Mesendoderm (in vitro differentiated cells): ENCODE data around the gene RHOA.

Source experiments
- DNase-seq: peaks from one replicate; pipeline ENCODE4 v3.0.0; 2013
- H2AK5ac ChIP-seq: 2 replicates; pipeline ENCODE4 v1.6.1; 2013; ENCODE audit warnings: low read length, inconsistent platforms
- H2BK120ac ChIP-seq: 2 replicates; pipeline ENCODE4 v1.6.1; 2013; ENCODE audit warnings: low read depth, mild to moderate bottlenecking, low read length, moderate library complexity, mixed read lengths
- H2BK15ac ChIP-seq: replicated peaks from 2 replicates; pipeline ENCODE4 v1.6.1; 2013; ENCODE audit warnings: low read depth, mild to moderate bottlenecking, moderate library complexity
- H2BK5ac ChIP-seq: 2 replicates; pipeline ENCODE4 v1.6.1; 2013; ENCODE audit warnings: low read length, inconsistent platforms
- H3K18ac ChIP-seq: 2 replicates; pipeline ENCODE4 v1.6.1; 2013; ENCODE audit warnings: mild to moderate bottlenecking, low read length, mixed read lengths
- H3K23ac ChIP-seq: one replicate; pipeline ENCODE4 v1.6.1; 2013; ENCODE audit warnings: low read length
- H3K27ac ChIP-seq: 2 replicates; pipeline ENCODE4 v1.5.1; 2013; ENCODE audit warnings: low read depth, mild to moderate bottlenecking, inconsistent platforms, low read length, moderate library complexity
- H3K27me3 ChIP-seq: 2 replicates; pipeline ENCODE4 v1.6.1; 2013; ENCODE audit warnings: low read length, control low read depth, mild to moderate bottlenecking, inconsistent platforms; ENCODE audit not compliant: insufficient read depth, poor library complexity
- H3K36me3 ChIP-seq: 2 replicates; pipeline ENCODE4 v1.6.1; 2013; ENCODE audit warnings: low read length, inconsistent platforms; ENCODE audit not compliant: control insufficient read depth, insufficient read depth
- H3K4ac ChIP-seq: one replicate; pipeline ENCODE4 v1.6.1; 2013; ENCODE audit warnings: low read depth, mild to moderate bottlenecking, low read length, moderate library complexity
- H3K4me1 ChIP-seq: 2 replicates; pipeline ENCODE4 v1.6.1; 2013; ENCODE audit warnings: low read depth, low read length, inconsistent platforms; ENCODE audit not compliant: control insufficient read depth
- H3K4me2 ChIP-seq: 2 replicates; pipeline ENCODE4 v1.6.1; 2013; ENCODE audit warnings: low read length
- H3K4me3 ChIP-seq: 2 replicates; pipeline ENCODE4 v1.5.1; 2013; ENCODE audit warnings: mild to moderate bottlenecking, low read length
- H3K56ac ChIP-seq: one replicate; pipeline ENCODE4 v1.6.1; 2013; ENCODE audit warnings: low read length
- H3K79me1 ChIP-seq: 2 replicates; pipeline ENCODE4 v1.6.1; 2013; ENCODE audit warnings: low read length, inconsistent platforms
- H3K79me2 ChIP-seq: 2 replicates; pipeline ENCODE4 v1.6.1; 2013; ENCODE audit warnings: mild to moderate bottlenecking, low read length; ENCODE audit not compliant: control insufficient read depth, insufficient read depth
- H3K9ac ChIP-seq: 2 replicates; pipeline ENCODE4 v1.6.1; 2013; ENCODE audit warnings: low read length, inconsistent platforms
- H4K5ac ChIP-seq: one replicate; pipeline ENCODE4 v1.6.1; 2013; ENCODE audit warnings: low read length
- H4K8ac ChIP-seq: one replicate; pipeline ENCODE4 v1.6.1; 2013; ENCODE audit warnings: low read depth, mild to moderate bottlenecking, control low read depth, low read length, moderate library complexity
- WGBS: extraction: QIAGEN DNeasy Blood & Tissue Kit; methylation state at CpG from one replicate; pipeline ENCODE4 v1.1.7; 2013; ENCODE audit warnings: low lambda C conversion rate, missing lambda C conversion rate; ENCODE audit not compliant: insufficient coverage; ENCODE audit errors: extremely low coverage; 5-methylcytosine and 5-hydroxymethylcytosine counted together

RHOA gene

DNA sequence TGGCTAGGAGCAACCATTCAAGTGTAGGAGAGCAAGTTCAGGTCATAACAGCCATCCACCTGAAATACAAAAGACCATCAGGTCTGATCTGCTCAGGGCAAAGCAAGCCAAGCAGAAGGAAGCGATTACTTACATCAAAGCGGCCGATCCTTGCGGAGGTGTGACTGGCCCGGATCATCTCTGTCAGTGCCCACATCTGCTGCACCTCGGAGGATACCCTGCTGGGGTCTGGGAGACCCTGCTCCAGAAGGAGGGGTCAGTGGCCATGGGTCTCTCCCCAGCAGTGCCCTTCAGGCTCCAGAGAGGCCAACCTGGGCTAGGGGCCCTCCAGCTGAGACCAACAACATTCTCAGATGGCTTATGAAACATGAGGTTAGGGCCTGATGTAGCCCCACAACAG is 13.0 kb upstream of the RHOA start:
- Histone ChIP-seq H4K5ac (no peak overlapping the region), H3K27me3 (no peaks in the 10 kb centered on the region), H2BK120ac (no peak overlapping the region), H2BK5ac (no peak overlapping the region), H3K9ac (no peak overlapping the region), H3K23ac (no peak overlapping the region), H2AK5ac (no peak overlapping the region), H3K4me2 (no peak overlapping the region), H3K79me2 (no peaks in the 10 kb centered on the region), H3K4me3 (no peak overlapping the region), H3K4ac (no peak overlapping the region), H3K27ac (no peak overlapping the region), H3K79me1 (peaks cover 6% of the 10 kb centered on the region), H3K18ac (no peak overlapping the region), H2BK15ac (no peak overlapping the region), H3K36me3 (no peaks in the 10 kb centered on the region), H3K4me1 (peaks cover 5% of the 10 kb centered on the region), H3K56ac (no peak overlapping the region), H4K8ac (no peak overlapping the region)
- no peak for DNase-seq
- WGBS, result no CpG with 5 or more reads among the region's 6 CpGs

DNA sequence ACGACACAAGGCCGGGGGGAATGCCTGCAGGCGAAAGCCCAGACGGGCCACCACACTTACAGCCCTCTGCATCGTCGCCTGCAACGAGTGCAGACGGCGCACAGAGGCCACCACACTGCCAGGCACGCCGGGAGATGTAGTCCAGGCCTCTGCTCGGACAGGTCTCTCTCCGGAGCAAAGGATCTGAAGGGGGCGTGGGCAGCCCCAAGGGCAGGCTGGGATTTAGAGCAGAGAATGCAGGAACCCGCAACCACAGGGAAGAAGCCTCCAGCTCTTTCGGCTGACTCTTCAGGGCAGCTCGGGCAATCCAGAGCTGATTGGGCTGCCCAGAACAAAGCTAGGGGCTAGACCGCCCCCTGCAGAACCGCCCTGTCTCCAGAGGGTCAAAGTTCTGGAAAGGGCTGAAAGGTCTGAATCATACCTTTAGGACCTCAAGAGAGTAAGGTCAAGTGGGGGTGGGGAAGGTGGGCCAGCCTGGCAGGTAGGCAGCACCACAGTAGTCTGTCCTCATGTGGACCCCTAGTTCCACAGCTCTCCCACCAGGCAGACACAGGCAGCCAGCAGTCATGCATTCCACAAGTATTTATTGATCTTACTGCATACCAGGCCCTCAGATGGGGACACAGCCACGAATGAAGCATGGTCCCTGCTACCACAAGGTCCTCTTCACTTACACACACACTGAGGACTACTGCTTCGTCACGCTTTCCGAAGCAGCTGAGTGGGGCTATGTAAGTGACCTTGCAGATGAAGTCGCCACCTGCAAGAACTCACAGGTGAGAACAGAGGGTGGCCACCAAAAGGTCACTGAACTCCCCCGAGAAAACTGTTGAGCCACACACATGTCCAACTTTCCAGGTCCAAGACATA is 10.8 kb upstream of the RHOA start, which contains the start of gene AMT:
Gene AMT (minus strand): TSS at position 95 of the 870 bp plus-strand sequence. CDS start 23 bp downstream, at position 72.
- H3K27me3 ChIP-seq, result no peaks in the 10 kb centered on the region
- H3K27ac ChIP-seq, result peak within 1 kb of the TSS; percentile 18
- no peak within 1 kb of the TSS for H2BK120ac ChIP-seq
- H2BK15ac ChIP-seq, result no peak within 1 kb of the TSS
- no peak within 1 kb of the TSS for H3K23ac ChIP-seq
- H3K4me1 ChIP-seq, result peaks cover 5% of the 10 kb centered on the region
- H3K79me1 ChIP-seq, result peaks cover 6% of the 10 kb centered on the region
- no peak within 1 kb of the TSS for H2BK5ac ChIP-seq
- no peaks in the 10 kb centered on the region for H3K36me3 ChIP-seq
- H3K9ac ChIP-seq, result peak within 1 kb of the TSS; percentile 93
- no CpG with 5 or more reads among the region's 25 CpGs for WGBS
- no peak within 1 kb of the TSS for H4K5ac ChIP-seq
- peak within 1 kb of the TSS; percentile 99 for H3K56ac ChIP-seq
- no peak within 1 kb of the TSS for H3K4ac ChIP-seq
- H4K8ac ChIP-seq, result no peak within 1 kb of the TSS
- peak within 1 kb of the TSS; percentile 59 for H3K4me3 ChIP-seq
- no peaks in the 10 kb centered on the region for H3K79me2 ChIP-seq
- H2AK5ac ChIP-seq, result peak within 1 kb of the TSS; percentile 52
- peak; percentile 98 for DNase-seq
- no peak within 1 kb of the TSS for H3K18ac ChIP-seq
- peak within 1 kb of the TSS; percentile 95 for H3K4me2 ChIP-seq

- Histone ChIP-seq H3K9ac (peak overlapping the region; percentile 93), H3K4ac (no peak overlapping the region), H2AK5ac (peak overlapping the region; percentile 52), H3K27ac (peak overlapping the region; percentile 18), H3K79me1 (peaks cover 6% of the 10 kb centered on the region), H3K18ac (no peak overlapping the region), H3K56ac (peak overlapping the region; percentile 99), H4K5ac (no peak overlapping the region), H3K4me2 (peak overlapping the region; percentile 95), H3K36me3 (no peaks in the 10 kb centered on the region), H3K79me2 (no peaks in the 10 kb centered on the region), H2BK5ac (no peak overlapping the region), H3K4me1 (peaks cover 8% of the 10 kb centered on the region), H3K4me3 (peak overlapping the region; percentile 59), H3K27me3 (no peaks in the 10 kb centered on the region), H4K8ac (no peak overlapping the region), H2BK120ac (no peak overlapping the region), H3K23ac (no peak overlapping the region), H2BK15ac (no peak overlapping the region)
- no CpG with 5 or more reads among the region's 14 CpGs for WGBS
- no peak for DNase-seq
Measured at GRCh38 chr3:49421890-49422378, 10.2 kb upstream of the RHOA start.

DNA sequence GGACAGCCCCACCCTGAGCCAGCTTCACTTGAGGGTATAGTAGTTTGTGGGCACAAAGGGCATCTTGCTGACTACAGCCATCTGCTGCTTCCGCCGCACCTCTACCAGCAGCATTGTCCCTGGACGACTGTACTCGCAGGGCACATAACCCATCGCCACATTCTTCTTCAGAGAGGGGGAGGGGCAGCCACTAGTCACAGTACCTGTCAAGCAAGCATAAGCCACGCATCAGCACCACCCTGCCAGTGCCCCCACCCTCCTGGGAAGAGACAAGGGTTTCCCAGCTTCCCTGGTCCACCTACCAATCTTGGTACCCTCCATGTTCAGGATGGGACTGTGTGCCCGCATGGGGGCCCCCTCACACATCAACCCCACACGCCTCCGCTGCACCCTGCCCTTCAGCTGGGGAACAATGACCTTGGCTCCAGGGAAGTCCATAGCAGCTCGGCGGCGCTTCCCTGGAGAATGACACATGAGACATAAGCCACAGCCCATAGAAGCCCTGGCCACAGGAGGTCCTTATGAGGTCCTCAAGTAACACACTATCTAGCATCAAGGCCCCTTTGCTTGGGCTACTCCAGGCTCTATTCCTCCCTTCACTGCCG is 5.8 kb upstream of the RHOA start:
- H3K18ac ChIP-seq, result no peak overlapping the region
- H3K36me3 ChIP-seq, result peaks cover 2% of the 10 kb centered on the region
- no peak for DNase-seq
- H4K5ac ChIP-seq, result no peak overlapping the region
- no peak overlapping the region for H2BK120ac ChIP-seq
- no CpG with 5 or more reads among the region's 13 CpGs for WGBS
- peaks cover 3% of the 10 kb centered on the region for H3K79me2 ChIP-seq
- H3K4me3 ChIP-seq, result no peak overlapping the region
- H3K9ac ChIP-seq, result no peak overlapping the region
- H3K4me1 ChIP-seq, result peaks cover 15% of the 10 kb centered on the region
- H3K56ac ChIP-seq, result no peak overlapping the region
- no peak overlapping the region for H3K27ac ChIP-seq
- H3K4ac ChIP-seq, result no peak overlapping the region
- no peak overlapping the region for H2AK5ac ChIP-seq
- H3K4me2 ChIP-seq, result no peak overlapping the region
- no peak overlapping the region for H2BK5ac ChIP-seq
- peaks cover 12% of the 10 kb centered on the region for H3K79me1 ChIP-seq
- H3K23ac ChIP-seq, result no peak overlapping the region
- H2BK15ac ChIP-seq, result no peak overlapping the region
- no peaks in the 10 kb centered on the region for H3K27me3 ChIP-seq
- H4K8ac ChIP-seq, result no peak overlapping the region

DNA sequence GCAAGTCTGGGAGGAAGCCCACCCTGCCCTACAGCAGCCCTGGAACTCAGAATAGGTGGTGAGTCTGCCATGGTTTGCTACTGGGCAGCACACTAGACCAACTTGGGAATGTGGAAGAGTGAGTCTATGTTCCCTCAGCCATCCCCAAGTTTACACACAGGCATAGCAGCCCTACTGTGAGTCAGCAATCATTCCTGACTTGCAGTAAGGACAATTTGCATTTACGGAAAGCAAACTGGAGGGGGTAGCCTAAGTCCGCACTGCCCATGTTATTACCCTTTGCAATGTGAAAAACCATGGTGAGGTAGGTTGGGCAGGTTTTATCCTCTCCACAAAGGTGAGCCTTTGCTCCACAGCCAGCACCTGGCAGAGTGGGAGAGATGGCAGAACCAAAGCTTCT is 5.1 kb upstream of the RHOA start:
- H3K27ac ChIP-seq, result no peak overlapping the region
- no peak overlapping the region for H3K23ac ChIP-seq
- peaks cover 2% of the 10 kb centered on the region for H3K36me3 ChIP-seq
- no peak overlapping the region for H3K4me2 ChIP-seq
- no CpG with 5 or more reads among the region's 2 CpGs for WGBS
- H4K8ac ChIP-seq, result no peak overlapping the region
- H3K4me3 ChIP-seq, result no peak overlapping the region
- DNase-seq, result peak; percentile 74
- H3K27me3 ChIP-seq, result no peaks in the 10 kb centered on the region
- no peak overlapping the region for H3K18ac ChIP-seq
- peaks cover 13% of the 10 kb centered on the region for H3K79me1 ChIP-seq
- no peak overlapping the region for H2BK120ac ChIP-seq
- no peak overlapping the region for H3K56ac ChIP-seq
- no peak overlapping the region for H4K5ac ChIP-seq
- no peak overlapping the region for H2BK15ac ChIP-seq
- peaks cover 15% of the 10 kb centered on the region for H3K4me1 ChIP-seq
- peak overlapping the region; percentile 2 for H3K9ac ChIP-seq
- no peak overlapping the region for H2BK5ac ChIP-seq
- H3K79me2 ChIP-seq, result peaks cover 5% of the 10 kb centered on the region
- no peak overlapping the region for H2AK5ac ChIP-seq
- no peak overlapping the region for H3K4ac ChIP-seq
